HepG2 (cell line): ENCODE data around the gene TEX22. TPM values are rescaled to one million over a fixed set of nuclear protein-coding genes. Genes with fewer than 3 reads are reported as not detected.

Experiments used
- CBFB ChIP-seq: sonication (generic); formaldehyde crosslinking; IDR thresholded peaks from 2 replicates; pipeline ENCODE4 v1.4.0; 2020; ENCODE audit warnings: missing genetic modification reagents
- FOXK1 ChIP-seq: sonication (generic); formaldehyde crosslinking; IDR thresholded peaks from 2 replicates; pipeline ENCODE4 v1.4.0; 2020; ENCODE audit warnings: low read depth, missing genetic modification reagents, borderline replicate concordance
- GABPB1 ChIP-seq: IDR thresholded peaks from 2 replicates; pipeline ENCODE4 v1.6.1; 2016; ENCODE audit warnings: mild to moderate bottlenecking, missing genetic modification reagents, moderate library complexity, missing compliant biosample characterization
- HNRNPL ChIP-seq: fragments of 200-400 bp; formaldehyde crosslinking; IDR thresholded peaks from 2 replicates; pipeline ENCODE4 v1.6.1; 2017; ENCODE audit warnings: mild to moderate bottlenecking, low read depth, low read length
- HOXA3 ChIP-seq: sonication (generic); formaldehyde crosslinking; IDR thresholded peaks from 2 replicates; pipeline ENCODE4 v1.5.0; 2020; ENCODE audit warnings: missing genetic modification reagents
- KDM2A ChIP-seq: sonication (generic); formaldehyde crosslinking; IDR thresholded peaks from 2 replicates; pipeline ENCODE4 v1.4.0; 2020; ENCODE audit warnings: low read depth, missing genetic modification reagents, borderline replicate concordance
- NR2F6 ChIP-seq, 2 experiments: IDR thresholded peaks; 2 replicates each; pipeline ENCODE4 v1.6.1; 2016; ENCODE audit warnings: antibody characterized with exemption in 1 of 2, mild to moderate bottlenecking in 1 of 2
- RFXANK ChIP-seq: IDR thresholded peaks from 2 replicates; pipeline ENCODE4 v1.6.1; 2016
- RFXAP ChIP-seq: sonication (generic); formaldehyde crosslinking; IDR thresholded peaks from 2 replicates; pipeline ENCODE4 v1.4.0; 2020; ENCODE audit warnings: missing genetic modification reagents, borderline replicate concordance
- STAT5B ChIP-seq: sonication (generic); formaldehyde crosslinking; IDR thresholded peaks from 2 replicates; pipeline ENCODE4 v1.4.0; 2020; ENCODE audit warnings: missing genetic modification reagents
- TAF1 ChIP-seq: sonication (generic); formaldehyde crosslinking; IDR thresholded peaks from 2 replicates; pipeline ENCODE4 v1.4.0; 2020; ENCODE audit warnings: missing genetic modification reagents
- TAF15 ChIP-seq: fragments of 200-400 bp; formaldehyde crosslinking; IDR thresholded peaks from one replicate; pipeline ENCODE4 v1.6.1; 2018; ENCODE audit warnings: mild to moderate bottlenecking, low read depth, low read length; ENCODE audit not compliant: poor library complexity, severe bottlenecking
- ZNF260 ChIP-seq: sonication (generic); formaldehyde crosslinking; IDR thresholded peaks from 2 replicates; pipeline ENCODE4 v1.4.0; 2020; ENCODE audit warnings: missing genetic modification reagents, low read depth, mild to moderate bottlenecking, borderline replicate concordance
- ZNF274 ChIP-seq: sonication (generic); formaldehyde crosslinking; IDR thresholded peaks from 2 replicates; pipeline ENCODE4 v1.5.1; 2020; ENCODE audit warnings: mild to moderate bottlenecking, missing genetic modification reagents
- ZNF335 ChIP-seq: sonication (generic); formaldehyde crosslinking; IDR thresholded peaks from 2 replicates; pipeline ENCODE4 v1.4.0; 2020; ENCODE audit warnings: missing genetic modification reagents
- ZNF772 ChIP-seq: sonication (generic); formaldehyde crosslinking; IDR thresholded peaks from 2 replicates; pipeline ENCODE4 v1.5.0; 2020; ENCODE audit warnings: mild to moderate bottlenecking, missing genetic modification reagents
- polyA plus RNA-seq, 8 experiments: library from polyadenylated mRNA; depleted of rRNA in 3 of 8; stranded (reverse) in 7 of 8; unstranded in 1 of 8; fragments of >200 nt; fragmentation: Illumina TruSeq in 4 of 8; extraction: Trizol in 4 of 8; gene quantifications; 2 replicates each; pipeline versions ENCODE4 v1.2.1 to v1.2.3, GENCODE V29; 2011 to 2016; ENCODE audit warnings: low read depth in 4 of 8, missing spikeins in 1 of 8, mixed read lengths in 1 of 8; ENCODE audit not compliant: insufficient read depth in 1 of 8
- total RNA-seq, 5 experiments: library from RNA; depleted of rRNA; stranded (reverse); fragments of >200 nt; fragmentation: Illumina TruSeq; extraction: Trizol; gene quantifications; 2 replicates each; pipeline ENCODE4 v1.2.3, GENCODE V29; 2016; ENCODE audit warnings: low read depth in 1 of 5
- TF ChIP-seq, protein P1 (sequence below): sonication (generic); formaldehyde crosslinking; IDR thresholded peaks from 2 replicates; pipeline ENCODE4 v1.4.0; 2020; ENCODE audit warnings: missing genetic modification reagents
- TF ChIP-seq, protein P2 (sequence below): sonication (generic); formaldehyde crosslinking; IDR thresholded peaks from 2 replicates; pipeline ENCODE4 v1.8.0; 2023; ENCODE audit warnings: mild to moderate bottlenecking, missing genetic modification reagents
- TF ChIP-seq, protein P3 (sequence below): sonication (generic); formaldehyde crosslinking; IDR thresholded peaks from 2 replicates; pipeline ENCODE4 v1.4.0; 2020; ENCODE audit warnings: missing genetic modification reagents
- TF ChIP-seq, protein P4 (sequence below): sonication (generic); formaldehyde crosslinking; IDR thresholded peaks from 2 replicates; pipeline ENCODE4 v1.8.0; 2022; ENCODE audit warnings: mild to moderate bottlenecking, missing genetic modification reagents, borderline replicate concordance

The TEX22 gene
- total and polyA plus RNA-seq, 2 of the 13 experiments (the other 11 are each of a cell fraction or from before 2014, with no cell fraction given): 0.07 to 0.27 TPM

DNA sequence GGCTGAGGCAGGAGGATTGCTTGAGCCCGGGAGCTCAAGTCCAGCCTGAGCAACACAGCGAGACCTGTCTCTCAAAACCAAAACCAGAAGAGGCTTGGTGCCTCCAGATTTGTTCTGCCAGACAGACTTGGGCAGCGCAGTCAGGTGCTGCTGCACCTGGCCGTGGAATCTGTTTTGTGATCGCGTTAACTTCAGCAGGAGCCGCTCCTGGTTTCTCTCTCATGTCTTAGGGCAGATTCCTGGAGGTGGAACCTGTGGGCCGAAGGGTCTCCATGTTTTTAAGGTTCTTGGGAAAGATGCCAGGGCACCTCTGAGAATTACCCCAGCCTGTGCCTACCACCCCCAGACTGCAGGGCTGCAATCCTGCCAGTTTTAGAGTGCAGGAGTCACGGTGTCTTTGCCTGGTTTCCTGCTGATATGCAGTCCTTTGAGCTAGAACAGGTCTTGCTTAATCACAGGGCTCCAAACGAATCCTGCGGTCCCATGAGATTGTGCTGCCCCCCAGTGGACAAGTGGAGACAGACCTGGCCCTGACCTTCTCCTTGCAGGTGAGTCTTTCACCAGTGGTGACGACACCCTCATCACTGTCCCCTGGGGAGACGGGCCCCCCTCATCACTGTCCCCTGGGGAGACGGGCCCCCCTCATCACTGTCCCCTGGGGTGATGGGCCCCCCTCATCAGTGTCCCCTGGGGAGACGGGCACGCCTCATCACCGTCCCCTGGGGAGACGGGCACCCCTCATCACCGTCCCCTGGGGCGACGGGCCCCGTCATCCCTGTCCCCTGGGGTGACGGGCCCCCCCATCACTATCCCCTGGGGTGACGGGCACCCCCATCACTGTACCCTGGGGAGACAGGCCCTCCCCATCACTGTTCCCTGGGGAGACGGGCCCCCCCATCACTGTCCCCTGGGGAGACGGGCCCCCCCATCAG lies 46.2 kb upstream of the TEX22 start (continued):
- TF ChIP-seq, protein P1, sequence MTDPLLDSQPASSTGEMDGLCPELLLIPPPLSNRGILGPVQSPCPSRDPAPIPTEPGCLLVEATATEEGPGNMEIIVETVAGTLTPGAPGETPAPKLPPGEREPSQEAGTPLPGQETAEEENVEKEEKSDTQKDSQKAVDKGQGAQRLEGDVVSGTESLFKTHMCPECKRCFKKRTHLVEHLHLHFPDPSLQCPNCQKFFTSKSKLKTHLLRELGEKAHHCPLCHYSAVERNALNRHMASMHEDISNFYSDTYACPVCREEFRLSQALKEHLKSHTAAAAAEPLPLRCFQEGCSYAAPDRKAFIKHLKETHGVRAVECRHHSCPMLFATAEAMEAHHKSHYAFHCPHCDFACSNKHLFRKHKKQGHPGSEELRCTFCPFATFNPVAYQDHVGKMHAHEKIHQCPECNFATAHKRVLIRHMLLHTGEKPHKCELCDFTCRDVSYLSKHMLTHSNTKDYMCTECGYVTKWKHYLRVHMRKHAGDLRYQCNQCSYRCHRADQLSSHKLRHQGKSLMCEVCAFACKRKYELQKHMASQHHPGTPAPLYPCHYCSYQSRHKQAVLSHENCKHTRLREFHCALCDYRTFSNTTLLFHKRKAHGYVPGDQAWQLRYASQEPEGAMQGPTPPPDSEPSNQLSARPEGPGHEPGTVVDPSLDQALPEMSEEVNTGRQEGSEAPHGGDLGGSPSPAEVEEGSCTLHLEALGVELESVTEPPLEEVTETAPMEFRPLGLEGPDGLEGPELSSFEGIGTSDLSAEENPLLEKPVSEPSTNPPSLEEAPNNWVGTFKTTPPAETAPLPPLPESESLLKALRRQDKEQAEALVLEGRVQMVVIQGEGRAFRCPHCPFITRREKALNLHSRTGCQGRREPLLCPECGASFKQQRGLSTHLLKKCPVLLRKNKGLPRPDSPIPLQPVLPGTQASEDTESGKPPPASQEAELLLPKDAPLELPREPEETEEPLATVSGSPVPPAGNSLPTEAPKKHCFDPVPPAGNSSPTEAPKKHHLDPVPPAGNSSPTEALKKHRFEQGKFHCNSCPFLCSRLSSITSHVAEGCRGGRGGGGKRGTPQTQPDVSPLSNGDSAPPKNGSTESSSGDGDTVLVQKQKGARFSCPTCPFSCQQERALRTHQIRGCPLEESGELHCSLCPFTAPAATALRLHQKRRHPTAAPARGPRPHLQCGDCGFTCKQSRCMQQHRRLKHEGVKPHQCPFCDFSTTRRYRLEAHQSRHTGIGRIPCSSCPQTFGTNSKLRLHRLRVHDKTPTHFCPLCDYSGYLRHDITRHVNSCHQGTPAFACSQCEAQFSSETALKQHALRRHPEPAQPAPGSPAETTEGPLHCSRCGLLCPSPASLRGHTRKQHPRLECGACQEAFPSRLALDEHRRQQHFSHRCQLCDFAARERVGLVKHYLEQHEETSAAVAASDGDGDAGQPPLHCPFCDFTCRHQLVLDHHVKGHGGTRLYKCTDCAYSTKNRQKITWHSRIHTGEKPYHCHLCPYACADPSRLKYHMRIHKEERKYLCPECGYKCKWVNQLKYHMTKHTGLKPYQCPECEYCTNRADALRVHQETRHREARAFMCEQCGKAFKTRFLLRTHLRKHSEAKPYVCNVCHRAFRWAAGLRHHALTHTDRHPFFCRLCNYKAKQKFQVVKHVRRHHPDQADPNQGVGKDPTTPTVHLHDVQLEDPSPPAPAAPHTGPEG (CRISPR knock-in tag): no peak
- no peak for TF ChIP-seq RFXANK
- no peak for TF ChIP-seq RFXAP
- no peak for TF ChIP-seq ZNF772
- TF ChIP-seq FOXK1 (CRISPR knock-in tag): no peak
- TF ChIP-seq, protein P2, sequence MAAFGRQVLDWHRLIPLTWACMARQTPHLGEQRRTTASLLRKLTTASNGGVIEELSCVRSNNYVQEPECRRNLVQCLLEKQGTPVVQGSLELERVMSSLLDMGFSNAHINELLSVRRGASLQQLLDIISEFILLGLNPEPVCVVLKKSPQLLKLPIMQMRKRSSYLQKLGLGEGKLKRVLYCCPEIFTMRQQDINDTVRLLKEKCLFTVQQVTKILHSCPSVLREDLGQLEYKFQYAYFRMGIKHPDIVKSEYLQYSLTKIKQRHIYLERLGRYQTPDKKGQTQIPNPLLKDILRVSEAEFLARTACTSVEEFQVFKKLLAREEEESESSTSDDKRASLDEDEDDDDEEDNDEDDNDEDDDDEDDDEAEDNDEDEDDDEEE (CRISPR knock-in tag): no peak
- peak; percentile 33; the same call in 1 of the 2 replicates for TF ChIP-seq NR2F6 (IDR thresholded peaks at IDR 0.05)
- peak; percentile 59; the same call in 1 of the 2 replicates for TF ChIP-seq NR2F6 (CRISPR knock-in tag; IDR thresholded peaks at IDR 0.05)
- TF ChIP-seq GABPB1 (CRISPR knock-in tag): no peak
- TF ChIP-seq TAF1 (CRISPR knock-in tag): no peak
- no peak for TF ChIP-seq ZNF274 (CRISPR knock-in tag)
- TF ChIP-seq HNRNPL: no peak
- TF ChIP-seq ZNF260 (CRISPR knock-in tag): no peak
- TF ChIP-seq CBFB (CRISPR knock-in tag): no peak
- peak; percentile 50; the same call in 1 of the 2 replicates for TF ChIP-seq HOXA3 (CRISPR knock-in tag)
- peak; percentile 63; the same call in 1 of the 2 replicates for TF ChIP-seq KDM2A (CRISPR knock-in tag)
- TF ChIP-seq, protein P3, sequence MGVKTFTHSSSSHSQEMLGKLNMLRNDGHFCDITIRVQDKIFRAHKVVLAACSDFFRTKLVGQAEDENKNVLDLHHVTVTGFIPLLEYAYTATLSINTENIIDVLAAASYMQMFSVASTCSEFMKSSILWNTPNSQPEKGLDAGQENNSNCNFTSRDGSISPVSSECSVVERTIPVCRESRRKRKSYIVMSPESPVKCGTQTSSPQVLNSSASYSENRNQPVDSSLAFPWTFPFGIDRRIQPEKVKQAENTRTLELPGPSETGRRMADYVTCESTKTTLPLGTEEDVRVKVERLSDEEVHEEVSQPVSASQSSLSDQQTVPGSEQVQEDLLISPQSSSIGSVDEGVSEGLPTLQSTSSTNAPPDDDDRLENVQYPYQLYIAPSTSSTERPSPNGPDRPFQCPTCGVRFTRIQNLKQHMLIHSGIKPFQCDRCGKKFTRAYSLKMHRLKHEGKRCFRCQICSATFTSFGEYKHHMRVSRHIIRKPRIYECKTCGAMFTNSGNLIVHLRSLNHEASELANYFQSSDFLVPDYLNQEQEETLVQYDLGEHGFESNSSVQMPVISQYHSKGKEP (CRISPR knock-in tag): no peak
- TF ChIP-seq, protein P4, sequence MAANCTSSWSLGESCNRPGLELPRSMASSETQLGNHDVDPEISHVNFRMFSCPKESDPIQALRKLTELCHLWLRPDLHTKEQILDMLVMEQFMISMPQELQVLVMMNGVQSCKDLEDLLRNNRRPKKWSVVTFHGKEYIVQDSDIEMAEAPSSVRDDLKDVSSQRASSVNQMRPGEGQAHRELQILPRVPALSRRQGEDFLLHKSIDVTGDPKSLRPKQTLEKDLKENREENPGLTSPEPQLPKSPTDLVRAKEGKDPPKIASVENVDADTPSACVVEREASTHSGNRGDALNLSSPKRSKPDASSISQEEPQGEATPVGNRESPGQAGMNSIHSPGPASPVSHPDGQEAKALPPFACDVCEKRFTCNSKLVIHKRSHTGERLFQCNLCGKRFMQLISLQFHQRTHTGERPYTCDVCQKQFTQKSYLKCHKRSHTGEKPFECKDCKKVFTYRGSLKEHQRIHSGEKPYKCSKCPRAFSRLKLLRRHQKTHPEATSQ: no peak
- no peak for TF ChIP-seq STAT5B (CRISPR knock-in tag)
- no peak for TF ChIP-seq TAF15
- TF ChIP-seq ZNF335 (CRISPR knock-in tag): no peak
